Fibroblast of mammary gland (primary cell): ENCODE data around the gene XYLT2.

Experiments
- DNase-seq: peaks from one replicate; pipeline ENCODE4 v3.0.0-alpha.2; 2010; ENCODE audit warnings: low read depth
- H3K4me3 ChIP-seq: 2 replicates; pipeline ENCODE4 v1.5.1; 2011; ENCODE audit warnings: low read depth, mild to moderate bottlenecking, low read length, moderate library complexity; ENCODE audit not compliant: control insufficient read depth
- CTCF ChIP-seq: conservative IDR thresholded peaks from 2 replicates; pipeline ENCODE4 v1.5.1; 2011; ENCODE audit warnings: low read depth, low read length, inconsistent platforms; ENCODE audit not compliant: control insufficient read depth, insufficient read depth

The XYLT2 gene

GRCh38 chr17:50319306-50320004, 26.5 kb upstream of the XYLT2 start:
- H3K4me3 ChIP-seq, result no peak overlapping the region
- DNase-seq, result no peak
- no peak for TF ChIP-seq CTCF

GRCh38 chr17:50322271-50322670, 23.7 kb upstream of the XYLT2 start:
- TF ChIP-seq CTCF, result no peak
- H3K4me3 ChIP-seq, result no peak overlapping the region
- no peak for DNase-seq

GRCh38 chr17:50323060-50323459, 22.9 kb upstream of the XYLT2 start:
- no peak for DNase-seq
- H3K4me3 ChIP-seq, result no peak overlapping the region

GRCh38 chr17:50325906-50326305, 20.0 kb upstream of the XYLT2 start:
- no peak for TF ChIP-seq CTCF
- no peak for DNase-seq
- H3K4me3 ChIP-seq, result no peak overlapping the region

More at GRCh38 chr17:50323060-50323459, 22.9 kb upstream of the XYLT2 start:
- no peak for TF ChIP-seq CTCF

- H3K4me3 ChIP-seq, result no peak overlapping the region
- DNase-seq, result no peak
- TF ChIP-seq CTCF, result no peak
These were observed 19.0 kb upstream of the XYLT2 start for GRCh38 chr17:50326831-50327364.

- H3K4me3 ChIP-seq, result no peak overlapping the region
- TF ChIP-seq CTCF, result no peak
- DNase-seq, result no peak
These were observed 17.3 kb upstream of the XYLT2 start for GRCh38 chr17:50328363-50329325.
